HG02678 (cell line): Measurements from ENCODE around the gene AZIN2.
"Not testable (repeated sequence)": the region's sequence is repeated elsewhere in the genome, so short reads cannot be mapped to it uniquely, and the experiment has no call there.

Experiments
- ATAC-seq: cut with Tn5 transposase; IDR thresholded peaks from one replicate; pipeline ENCODE4 v1.9.1; 2021; ENCODE audit warnings: mild to moderate bottlenecking, moderate library complexity; ENCODE audit not compliant: unreplicated experiment

The AZIN2 gene

DNA sequence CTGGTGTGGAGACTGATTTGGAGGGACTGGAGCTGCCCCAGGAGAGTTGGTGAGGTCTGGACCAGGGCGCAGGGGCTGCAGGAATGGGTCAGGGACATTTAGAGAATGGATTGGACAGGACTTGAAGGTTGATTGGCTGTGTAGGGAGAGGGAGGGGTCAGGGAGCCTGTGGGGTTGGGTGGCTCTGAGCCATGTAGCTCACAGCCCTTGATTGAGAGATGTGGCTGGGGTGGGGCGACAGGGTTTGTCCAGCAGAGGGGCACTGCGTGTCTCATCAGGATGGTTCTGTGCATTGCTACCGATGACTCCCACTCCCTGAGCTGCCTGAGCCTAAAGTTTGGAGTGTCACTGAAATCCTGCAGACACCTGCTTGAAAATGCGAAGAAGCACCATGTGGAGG is 12.1 kb downstream of the AZIN2 start:
- no peak for ATAC-seq

- no peak for ATAC-seq
Observed at GRCh38 chr1:33094486-33094885, 13.5 kb downstream of the AZIN2 start.

GRCh38 chr1:33094971-33095604 is 14.1 kb downstream of the AZIN2 start:
- ATAC-seq, result no peak

GRCh38 chr1:33096363-33097005 is 15.5 kb downstream of the AZIN2 start:
- ATAC-seq, result no peak

- no peak for ATAC-seq
Observed at GRCh38 chr1:33097137-33097611, 16.2 kb downstream of the AZIN2 start.

DNA sequence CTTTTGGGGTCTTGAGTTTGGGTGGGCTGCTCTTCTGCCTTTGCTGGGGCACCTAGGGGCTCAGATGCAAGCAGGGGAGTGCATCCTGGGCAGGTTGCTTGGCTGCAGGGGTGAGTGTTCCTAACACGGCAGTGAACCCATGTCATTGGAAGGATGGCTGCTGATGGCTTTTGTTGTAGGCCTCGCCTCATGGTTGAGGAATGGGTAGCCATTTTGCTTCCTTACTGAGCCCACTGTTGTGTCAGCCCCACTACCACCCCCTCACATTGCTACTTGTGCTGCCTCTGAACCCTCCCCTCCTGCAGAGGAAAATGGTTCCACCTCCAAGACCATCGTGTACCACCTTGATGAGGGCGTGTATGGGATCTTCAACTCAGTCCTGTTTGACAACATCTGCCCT is 16.8 kb downstream of the AZIN2 start:
- no peak for ATAC-seq

DNA sequence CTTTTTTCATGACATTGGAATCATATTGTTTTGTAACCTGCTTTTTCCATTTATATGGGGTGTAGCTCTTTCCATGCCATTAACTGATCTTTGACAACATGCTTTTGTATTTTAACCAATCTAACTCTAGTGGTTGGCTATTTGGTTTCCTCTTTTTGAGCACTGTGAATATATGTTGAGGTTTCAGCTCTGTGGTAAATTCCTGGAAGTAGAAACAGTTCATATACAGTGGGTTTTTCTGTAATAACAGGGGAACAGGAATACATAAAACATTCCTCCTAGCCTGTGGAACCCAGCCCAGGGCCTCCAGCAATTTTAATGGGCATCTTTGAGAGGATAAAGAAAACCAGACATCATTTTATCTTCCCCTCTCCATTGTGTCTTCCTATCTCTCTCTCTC is 17.4 kb downstream of the AZIN2 start:
- ATAC-seq, result no peak

- no peak for ATAC-seq
Observed at GRCh38 chr1:33099290-33100118, 18.6 kb downstream of the AZIN2 start.

DNA sequence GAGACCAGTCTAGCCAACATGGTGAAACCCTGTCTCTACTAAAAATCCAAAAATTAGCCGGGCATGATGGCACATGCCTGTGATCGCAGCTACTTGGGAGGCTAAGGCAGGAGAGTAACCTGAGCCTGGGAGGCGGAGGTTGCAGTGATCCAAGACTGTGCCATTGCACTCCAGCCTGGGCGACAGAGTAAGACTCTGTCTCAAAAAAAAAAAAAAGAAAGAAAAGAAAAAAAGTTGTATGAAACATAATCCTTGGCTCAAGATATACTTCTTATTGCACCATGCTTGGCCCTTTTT is 19.1 kb downstream of the AZIN2 start:
- not testable (repeated sequence) for ATAC-seq

DNA sequence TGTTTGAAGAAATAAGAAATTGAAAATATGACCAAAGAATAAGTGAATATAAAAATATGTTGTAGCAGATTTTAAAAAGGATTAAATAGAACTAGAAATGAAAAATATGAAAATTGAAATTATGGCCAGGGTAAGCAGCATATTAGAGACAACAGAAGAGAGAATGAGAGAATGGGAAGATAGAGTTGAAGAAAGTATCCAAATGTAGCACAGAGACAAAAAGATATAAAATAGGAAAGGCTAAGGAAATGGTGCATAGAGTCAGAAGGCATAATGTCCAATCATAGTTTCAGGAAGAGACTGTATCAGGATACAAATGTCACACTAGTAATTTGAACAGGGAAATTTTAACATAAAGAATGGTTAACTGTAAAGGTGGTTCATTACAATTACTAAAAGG is 29.5 kb downstream of the AZIN2 start:
- no peak for ATAC-seq

DNA sequence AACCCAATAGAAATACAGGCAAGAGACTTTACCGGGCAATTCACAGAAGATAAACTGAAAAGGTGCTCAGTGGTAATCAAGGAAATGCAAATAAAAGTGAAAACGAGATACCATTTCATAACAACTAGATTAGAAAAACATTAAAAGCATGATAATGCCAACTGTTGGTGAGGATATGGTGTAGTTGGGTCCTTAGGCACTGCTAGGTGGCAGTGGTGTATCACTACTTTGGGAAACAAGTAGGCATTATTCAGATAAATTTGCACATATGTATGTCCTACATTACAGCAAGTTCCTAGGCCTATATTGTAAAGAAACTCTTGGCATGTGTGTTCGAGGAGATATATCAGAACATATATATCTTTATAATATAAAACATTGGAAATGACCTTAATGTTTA is 31.0 kb downstream of the AZIN2 start:
- no peak for ATAC-seq

GRCh38 chr1:33117440-33118085 is 36.6 kb downstream of the AZIN2 start:
- ATAC-seq, result no peak

GRCh38 chr1:33118274-33118673 is 37.3 kb downstream of the AZIN2 start:
- no peak for ATAC-seq

- ATAC-seq, result no peak
Observed at GRCh38 chr1:33119050-33119449, 38.1 kb downstream of the AZIN2 start.

GRCh38 chr1:33119532-33120217 is 38.7 kb downstream of the AZIN2 start:
- ATAC-seq, result no peak

DNA sequence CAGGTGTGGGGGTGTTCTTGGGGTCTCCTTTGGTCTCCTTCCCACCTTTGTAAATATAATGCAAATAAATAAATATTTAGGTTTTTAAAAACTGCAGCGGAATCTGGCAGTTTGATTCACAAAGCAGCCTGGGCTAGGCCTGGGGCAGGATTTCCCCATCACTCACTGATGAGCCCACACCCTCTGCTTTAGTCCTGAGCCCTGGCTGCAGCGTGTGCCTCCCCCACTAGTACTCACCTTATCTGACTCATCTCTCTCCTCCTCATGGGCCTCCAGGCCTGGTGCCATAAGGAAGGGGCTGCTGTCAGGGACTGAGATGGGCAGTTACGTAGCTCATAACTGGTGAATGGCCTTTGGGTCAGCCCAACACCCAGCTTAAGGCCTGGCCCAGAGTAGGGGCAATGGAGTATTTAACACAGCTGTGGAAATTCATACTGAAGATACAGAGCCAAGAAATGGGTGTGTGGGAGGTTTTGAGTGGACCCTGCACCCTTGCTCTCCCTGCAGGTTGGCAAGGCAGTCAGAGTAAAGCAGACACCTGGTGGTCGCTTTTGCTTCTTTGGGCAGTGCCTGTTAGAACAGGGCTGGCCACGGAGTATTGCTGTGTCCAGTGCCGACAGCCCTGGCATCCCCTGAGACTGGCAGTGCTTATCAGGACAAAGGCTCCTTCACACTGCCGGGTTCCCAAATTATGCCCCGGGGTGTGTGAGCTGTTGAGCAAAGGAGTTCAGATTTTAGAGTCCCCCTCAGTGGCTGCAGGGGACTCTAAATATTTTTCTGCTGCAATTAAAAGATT is 39.7 kb downstream of the AZIN2 start:
- no peak for ATAC-seq

- ATAC-seq, result no peak
Observed at GRCh38 chr1:33121728-33122127, 40.8 kb downstream of the AZIN2 start.

DNA sequence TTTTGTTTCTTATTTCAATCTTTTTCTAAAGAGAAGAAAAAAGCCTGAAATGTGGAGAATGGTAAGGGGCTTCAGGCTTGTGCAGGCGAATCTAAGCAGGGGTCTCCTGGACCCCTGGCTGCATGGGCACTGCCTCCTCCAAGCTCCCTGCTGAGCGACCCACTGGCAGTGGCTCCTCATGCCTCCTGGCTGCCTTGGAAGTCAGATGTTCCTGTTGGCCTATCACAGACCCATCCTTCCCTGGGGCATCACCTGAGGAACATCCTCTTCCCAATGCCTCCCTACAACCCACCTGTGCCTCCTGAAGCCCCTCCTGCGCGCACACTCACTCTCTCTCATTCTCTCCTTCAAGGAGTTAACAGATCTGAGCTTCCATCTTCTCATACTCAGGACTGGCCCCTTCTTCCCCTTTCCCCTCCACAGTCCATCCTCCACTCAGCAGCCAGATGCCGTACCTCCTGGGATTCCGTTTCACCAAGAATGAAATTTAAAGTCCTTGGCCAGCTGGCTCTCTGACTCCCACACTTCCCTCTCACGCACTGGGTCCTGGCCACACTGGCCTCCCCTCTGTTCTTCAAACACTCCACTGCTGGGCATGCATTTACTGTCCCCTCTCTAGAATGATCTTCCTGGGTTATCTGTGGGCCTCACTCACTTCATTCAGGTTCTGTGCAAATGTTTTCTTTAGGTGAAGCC is 41.7 kb downstream of the AZIN2 start:
- no peak for ATAC-seq

DNA sequence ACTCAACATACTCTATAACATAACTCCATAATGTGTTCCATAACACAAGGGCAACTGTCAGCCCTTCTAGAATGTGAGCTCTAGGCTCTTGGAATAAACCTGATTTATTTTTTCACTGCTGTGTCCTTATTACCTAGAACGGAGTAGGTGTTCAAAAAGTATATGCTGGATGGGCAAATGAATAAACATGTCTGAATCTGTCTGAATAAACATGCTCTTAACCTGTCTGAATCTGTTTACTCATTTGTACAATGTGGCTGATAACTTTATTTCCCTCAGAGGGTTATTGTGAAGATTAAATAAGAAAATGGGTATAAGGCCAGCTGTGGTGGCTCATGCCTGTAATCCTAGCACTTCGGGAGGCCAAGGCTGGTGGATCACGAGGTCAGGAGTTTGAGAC is 42.3 kb downstream of the AZIN2 start:
- ATAC-seq, result no peak

DNA sequence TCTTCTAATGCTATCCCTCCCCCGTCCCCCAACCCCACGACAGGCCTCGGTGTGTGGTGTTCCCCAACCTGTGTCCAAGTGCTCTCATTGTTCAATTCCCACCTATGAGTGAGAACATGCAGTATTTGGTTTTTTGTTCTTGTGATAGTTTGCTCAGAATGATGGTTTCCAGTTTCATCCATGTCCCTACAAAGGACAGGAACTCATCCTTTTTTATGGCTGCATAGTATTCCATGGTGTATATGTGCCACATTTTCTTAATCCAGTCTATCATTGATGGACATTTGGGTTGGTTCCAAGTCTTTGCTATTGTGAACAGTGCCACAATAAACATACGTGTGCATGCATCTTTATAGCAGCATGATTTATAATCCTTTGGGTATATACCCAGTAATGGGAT is 43.7 kb downstream of the AZIN2 start:
- not testable (repeated sequence) for ATAC-seq
